ENCODE results near the gene TRAF3IP3.
"Not testable (repeated sequence)": the region's sequence is repeated elsewhere in the genome, so short reads cannot be mapped to it uniquely, and the experiment has no call there.

Gene TRAF3IP3

DNA sequence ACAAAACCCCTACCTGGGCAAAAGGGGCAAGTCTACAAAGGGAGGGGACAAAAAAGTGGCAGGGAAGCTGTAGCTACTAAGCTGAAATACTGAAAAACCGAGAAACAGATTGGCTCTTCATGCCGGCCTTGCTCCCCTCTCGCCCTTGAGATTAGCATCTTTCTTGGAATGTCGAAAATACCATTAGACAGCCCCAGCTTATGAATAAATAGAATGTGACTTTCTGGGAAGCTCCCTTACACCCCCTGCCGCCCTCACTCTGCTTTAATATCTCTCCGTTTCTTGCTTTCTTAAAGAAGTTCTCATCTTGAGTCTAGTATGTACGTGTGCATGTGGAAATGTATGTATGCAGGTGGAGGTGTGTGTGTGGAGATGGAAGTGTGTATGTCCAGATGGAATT lies 14.1 kb downstream of the TRAF3IP3 start:
- no peak for DNase-seq

GRCh38 chr1:209770636-209771415 lies 15.0 kb downstream of the TRAF3IP3 start:
- no peak for DNase-seq

- DNase-seq: no peak
These were observed 16.3 kb downstream of the TRAF3IP3 start for GRCh38 chr1:209772126-209772525.

DNA sequence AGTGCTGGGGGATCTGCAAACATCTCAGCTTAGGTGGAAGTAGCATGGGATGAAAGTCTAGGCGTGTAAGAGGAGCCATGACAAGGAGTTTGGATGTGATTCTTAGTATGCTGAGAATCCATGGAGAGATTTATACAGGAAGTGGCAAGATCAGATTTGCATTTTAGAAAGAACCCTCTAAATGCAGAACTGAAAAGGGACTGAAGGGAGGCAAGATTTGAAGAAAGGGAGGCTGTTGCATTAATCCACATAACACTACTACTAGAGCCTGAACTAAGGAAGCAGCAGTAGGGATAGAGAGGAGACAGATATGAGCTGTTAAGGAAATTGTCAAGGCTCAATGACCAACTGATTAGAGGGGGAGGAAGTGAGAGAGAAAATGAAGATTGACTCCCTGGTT lies 18.7 kb downstream of the TRAF3IP3 start:
- no peak for DNase-seq

DNA sequence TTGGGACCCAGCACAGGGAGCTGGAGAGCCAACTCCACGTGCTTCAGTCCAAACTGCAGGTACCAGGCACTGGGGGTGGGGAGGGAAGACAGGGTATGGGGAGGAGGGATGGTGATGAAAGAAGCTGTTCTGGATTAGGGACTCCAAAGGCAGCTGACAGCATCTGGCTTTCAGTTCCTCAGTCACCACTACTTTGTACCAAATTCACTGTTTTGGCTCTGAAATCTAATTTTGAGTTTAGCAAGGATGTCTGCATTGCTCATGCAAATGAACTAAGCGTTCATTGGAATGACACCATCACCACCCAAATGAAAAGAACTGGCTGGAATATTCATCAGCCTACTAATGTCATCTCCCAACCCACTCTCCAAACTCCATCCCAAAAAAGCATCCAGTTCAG lies 19.8 kb downstream of the TRAF3IP3 start:
- DNase-seq: no peak

GRCh38 chr1:209777587-209777986 lies 21.7 kb downstream of the TRAF3IP3 start:
- no peak for DNase-seq

DNA sequence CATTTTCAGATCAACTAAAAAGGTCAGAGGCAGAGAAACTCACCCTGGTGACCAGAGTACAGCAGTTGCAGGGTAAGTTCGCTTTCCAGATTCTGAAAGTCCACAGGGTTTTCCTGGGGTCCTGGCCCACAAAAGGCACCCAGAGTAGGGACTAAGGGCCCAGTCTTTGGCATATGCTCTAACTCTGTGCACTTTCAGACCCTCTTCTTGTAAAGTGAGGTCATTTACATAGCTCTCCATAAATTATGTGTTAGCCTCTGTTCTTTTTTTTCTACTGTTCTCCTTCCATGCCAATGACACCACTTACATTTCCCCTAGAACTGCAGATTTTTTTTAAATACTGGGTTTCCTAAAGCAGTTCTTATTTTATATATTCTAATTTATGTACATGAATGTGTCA lies 22.2 kb downstream of the TRAF3IP3 start:
- no peak for DNase-seq

GRCh38 chr1:209780268-209780667 lies 24.4 kb downstream of the TRAF3IP3 start:
- DNase-seq: no peak

DNA sequence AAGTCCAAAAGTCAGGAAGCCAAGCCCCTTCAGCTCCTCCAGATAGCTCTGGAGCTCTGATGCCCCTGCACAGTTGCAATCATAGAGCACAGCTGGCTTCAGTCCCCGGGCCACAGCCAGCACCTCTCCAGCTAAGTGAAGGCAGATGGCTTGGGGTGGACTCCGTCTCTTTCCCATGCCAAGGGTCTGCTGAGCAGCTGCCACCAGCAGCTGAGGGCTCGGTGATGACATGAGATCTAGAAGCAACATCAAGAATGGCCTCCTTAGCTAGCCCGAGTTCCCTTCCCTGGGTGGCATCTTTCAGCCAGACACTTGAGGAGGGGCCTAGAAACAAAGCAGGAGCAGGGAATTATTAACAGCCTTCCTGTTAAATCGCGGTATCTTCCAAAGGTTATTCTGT lies 27.5 kb downstream of the TRAF3IP3 start:
- DNase-seq: no peak

GRCh38 chr1:209784265-209785169 lies 28.7 kb downstream of the TRAF3IP3 start, which contains the start of gene C1orf74:
Gene C1orf74 (minus strand): TSS chr1:209784559. CDS start chr1:209783634, 925 bp downstream.
- DNase-seq: peak; percentile 100

DNA sequence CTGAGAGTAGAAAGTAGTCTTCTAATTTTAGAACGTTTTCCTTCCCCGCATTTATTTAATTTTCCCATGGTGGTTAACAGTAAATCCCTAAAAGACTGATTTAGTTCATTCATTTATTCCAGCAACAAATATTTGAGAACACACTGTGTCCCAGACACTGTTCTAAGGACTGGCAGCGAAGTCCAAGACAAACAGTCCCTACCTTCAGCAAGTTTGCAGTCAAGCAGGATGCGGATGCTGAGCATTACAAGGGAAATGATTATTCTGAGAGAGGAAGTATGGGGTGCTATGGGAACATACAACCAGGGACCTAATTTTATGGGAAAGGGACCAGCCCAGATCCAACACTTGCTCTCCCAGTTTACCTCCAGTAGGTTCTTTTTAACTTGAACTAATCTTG lies 29.7 kb downstream of the TRAF3IP3 start:
- no peak for DNase-seq

DNA sequence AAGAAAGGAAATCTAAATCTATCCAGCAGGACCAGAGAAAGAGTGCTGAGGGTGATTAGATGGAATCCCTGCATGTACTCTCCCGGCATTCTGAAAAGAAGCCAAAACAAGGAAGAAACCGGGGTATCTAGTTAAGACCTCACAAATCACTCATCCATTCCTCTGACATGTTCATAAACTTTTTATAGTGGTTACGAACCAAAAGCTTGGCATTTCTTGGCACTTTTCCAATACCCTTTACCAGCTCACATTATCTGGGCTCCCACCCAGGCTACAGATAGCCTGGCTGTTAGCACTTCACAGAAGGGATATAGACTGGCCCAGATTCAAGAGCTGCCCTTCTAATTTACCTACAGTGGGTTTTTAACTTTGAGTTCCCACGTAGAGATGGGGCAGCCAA lies 30.3 kb downstream of the TRAF3IP3 start:
- no peak for DNase-seq

DNA sequence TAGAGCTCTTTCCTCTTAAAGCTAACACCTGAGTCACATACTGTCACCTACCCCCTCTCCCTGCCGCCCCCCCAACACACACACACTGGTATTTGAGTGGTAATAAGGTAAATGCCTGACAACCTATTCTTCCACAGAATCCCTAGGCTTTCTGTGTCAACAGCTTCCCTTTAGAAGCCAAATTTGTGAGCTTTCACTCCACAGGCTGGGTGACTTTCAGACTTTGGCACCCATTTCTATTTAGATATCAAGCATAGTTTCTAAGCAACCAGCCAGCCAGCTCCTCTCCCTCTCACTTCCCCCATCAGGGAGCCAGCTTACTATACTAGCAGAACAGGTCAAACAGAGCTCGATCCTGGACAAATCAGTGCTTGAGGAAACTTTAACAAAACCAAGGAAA lies 31.7 kb downstream of the TRAF3IP3 start:
- peak; percentile 64 for DNase-seq

DNA sequence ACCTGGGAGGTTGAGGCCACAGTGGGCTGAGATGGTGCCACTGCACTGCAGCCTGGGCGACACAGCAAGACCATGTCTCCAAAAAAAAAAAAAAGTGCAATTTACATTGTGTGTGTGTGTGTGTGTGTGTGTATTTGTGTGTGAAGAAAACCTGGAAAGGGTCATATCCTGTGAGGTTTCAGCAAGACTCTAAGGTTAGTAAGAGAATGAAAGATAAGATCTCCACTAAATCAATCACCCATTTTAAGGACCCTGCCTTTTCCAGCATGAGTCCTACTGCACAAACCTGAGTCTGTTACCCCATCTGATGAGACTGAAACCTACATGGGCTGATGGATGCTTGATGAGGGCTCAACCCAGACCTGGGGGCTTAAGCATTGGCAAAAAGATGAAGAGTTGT lies 33.4 kb downstream of the TRAF3IP3 start:
- no peak for DNase-seq

DNA sequence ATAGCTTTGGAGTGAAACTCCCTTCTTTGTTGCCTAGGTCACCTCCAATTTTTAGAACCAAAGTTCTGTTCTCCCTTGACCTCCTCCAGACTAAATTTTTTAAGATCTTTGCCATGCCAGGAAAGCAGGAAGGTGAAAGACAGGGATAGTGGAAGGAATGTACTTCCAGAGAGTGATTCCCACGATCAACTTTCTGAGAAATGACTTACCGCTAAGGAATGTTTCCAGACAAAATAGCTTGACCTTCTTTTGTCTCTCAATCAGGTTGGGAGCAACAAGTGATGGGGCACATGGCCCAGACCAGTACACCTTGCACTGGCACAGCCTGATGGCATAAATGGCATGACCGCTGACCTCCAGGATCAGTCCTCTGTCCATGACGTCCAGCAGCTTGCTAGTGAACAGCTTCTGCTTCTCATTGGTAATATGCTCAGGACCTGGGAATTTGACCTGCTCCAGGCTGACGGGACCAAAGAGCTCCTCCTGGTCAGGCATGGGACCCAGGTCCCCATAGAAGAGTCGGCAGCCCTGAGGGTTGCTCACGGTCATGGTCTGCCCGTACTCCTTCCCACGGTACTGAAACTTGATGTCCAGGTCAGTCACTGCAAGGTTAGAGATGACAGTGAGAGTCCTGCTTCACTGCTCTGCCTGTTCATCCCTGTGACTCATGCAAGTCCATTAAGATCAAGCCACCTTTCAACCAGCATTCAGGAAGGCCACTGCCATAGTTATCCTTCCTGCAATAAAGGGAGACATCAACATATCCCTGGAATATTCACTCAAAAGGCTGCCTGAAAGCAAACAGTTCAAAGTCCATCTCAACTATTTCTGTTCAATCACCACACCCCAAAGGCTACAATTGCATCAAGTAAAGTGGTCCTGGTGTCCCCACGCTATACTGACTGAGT lies 34.7 kb downstream of the TRAF3IP3 start:
- DNase-seq: no peak

DNA sequence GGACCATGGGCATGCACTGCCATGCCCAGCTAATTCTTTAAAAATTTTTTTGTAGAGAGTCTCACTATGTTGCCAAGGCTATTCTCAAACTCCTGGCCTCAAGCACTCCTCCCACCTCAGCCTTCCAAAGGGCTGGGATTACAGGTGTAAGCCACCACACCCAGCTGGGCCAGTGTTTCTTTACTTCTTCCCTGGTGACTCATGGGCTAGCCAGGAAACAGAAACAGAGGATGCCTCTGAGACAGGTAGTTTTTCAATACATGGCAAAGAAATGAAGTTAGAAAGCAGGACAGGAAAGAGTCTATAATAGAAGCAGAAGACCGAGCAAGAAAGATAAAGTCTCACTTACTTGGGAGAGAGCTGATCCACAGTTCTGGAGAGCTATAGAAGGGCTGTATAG lies 36.1 kb downstream of the TRAF3IP3 start:
- no peak for DNase-seq

DNA sequence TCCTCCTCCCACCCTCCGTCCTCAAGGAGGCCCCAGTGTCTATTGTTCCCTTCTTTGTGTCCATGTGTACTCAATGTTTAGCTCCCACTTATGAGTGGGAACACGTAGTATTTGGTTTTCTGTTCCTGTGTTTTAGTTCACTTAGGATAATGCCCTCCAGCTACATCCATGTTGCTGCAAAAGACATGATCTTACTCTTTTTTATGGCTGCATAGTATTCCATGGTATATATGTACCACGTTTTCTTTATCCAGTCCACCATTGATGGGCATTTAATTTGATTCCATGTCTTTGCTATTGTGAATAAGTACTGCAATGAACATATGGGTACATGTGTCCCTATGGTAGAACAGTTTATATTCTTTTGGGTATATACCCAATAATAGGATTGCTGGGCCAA lies 37.9 kb downstream of the TRAF3IP3 start:
- DNase-seq: not testable (repeated sequence)

DNA sequence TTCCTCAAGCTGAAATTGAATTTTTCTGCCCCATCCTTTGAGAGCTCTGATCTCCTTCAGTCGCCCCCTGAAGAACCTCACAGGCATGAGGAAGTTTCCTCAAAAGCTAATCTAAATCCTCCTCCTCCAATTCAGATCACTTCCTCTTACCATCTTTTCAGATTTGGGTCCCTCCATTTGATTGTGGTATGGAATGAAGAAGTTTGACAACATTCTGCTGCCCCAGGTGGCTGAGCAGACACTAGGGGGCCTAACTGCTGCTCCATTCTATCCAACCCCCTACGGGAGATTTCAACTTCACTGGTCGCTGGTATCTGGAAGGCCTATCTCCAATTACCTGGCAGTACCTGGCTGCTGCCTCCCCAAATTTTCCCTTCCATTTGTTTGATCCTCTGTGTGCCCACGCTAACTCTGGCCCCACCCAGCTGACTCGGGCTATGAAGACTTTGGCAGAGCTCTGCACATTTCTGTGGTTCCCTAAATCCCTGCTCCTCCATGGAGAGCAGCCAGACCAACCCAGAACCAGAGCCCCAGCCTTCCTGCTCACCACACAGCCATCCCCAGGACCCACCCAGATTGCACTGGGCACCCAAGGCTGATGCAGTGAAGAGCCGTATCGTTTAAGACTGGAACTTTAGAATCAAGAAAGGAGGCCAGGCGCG lies 42.3 kb downstream of the TRAF3IP3 start:
- DNase-seq: no peak

DNA sequence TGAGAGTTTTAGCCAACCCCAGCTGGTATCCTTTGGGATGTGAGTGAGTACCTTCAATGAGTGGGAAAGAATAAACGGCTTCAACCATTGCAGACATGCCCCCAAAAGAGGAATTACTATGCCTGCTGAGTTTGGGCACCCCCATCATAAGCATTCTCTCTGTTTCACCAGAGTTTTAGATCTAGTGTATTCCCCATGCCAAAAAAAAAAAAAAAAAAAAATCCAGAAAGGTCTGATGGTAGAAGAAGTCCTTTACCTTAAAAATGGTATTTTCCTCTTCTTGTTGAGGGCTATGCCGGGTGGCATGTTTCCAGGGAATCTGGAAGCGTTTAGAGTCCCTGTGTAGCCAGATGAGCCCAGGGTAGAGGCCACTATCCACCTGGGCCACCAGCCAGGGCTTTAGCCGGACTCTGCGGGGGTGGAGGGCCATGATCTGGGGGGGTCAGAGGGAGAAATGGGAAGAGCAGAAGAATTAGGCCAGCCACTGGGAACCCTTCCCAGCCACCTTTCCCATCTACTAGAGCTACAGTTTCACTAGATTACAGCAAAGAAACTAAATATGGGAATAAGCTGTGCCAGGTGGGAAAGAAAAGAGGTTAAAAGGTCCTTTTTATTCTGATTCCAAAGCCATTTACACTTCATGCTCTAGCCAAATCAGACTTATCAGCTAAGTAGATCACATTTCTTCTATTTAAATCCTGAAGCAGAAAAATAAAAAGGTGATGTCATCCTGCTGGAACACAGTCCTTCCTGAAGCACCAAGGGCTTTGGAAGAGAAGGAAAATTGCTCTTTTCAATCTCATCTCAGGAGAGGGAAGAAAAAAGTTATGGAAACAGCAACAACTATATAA lies 45.4 kb downstream of the TRAF3IP3 start:
- DNase-seq: peak; percentile 82

- peak; percentile 32 for DNase-seq
These were observed 46.4 kb downstream of the TRAF3IP3 start for GRCh38 chr1:209802117-209802779.

- no peak for DNase-seq
These were observed 46.9 kb downstream of the TRAF3IP3 start for GRCh38 chr1:209802780-209803152.

Measured in NCI-H1092 treated with DMSO at 0.1 percent for 48 hours (cell line).